Activated naive CD8-positive, alpha-beta T cell treated with anti-CD3 and anti-CD28 coated beads, Interleukin-2, amount 50 U/mL, for 24 hours (primary cell): ENCODE measurements around the gene CCDC141.

Experiments
- ATAC-seq: fragments of 150-1000 bp; cut with Tn5 transposase; one replicate; pipeline ENCODE4 v1.10.0; 2021
- DNase-seq: peaks from one replicate; pipeline ENCODE4 v3.0.0; 2021
- H3K27ac Mint-ChIP-seq: one replicate; pipeline ENCODE4 v1.8.0; 2021; ENCODE audit warnings: mild to moderate bottlenecking, mixed read lengths
- H3K27me3 Mint-ChIP-seq: one replicate; pipeline ENCODE4 v1.8.0; 2021; ENCODE audit warnings: mixed read lengths
- H3K36me3 Mint-ChIP-seq: one replicate; pipeline ENCODE4 v1.8.0; 2021; ENCODE audit warnings: low read depth, mixed read lengths
- H3K4me1 Mint-ChIP-seq: one replicate; pipeline ENCODE4 v1.8.0; 2021; ENCODE audit warnings: mixed read lengths
- H3K4me3 Mint-ChIP-seq: one replicate; pipeline ENCODE4 v1.8.0; 2021; ENCODE audit warnings: mild to moderate bottlenecking, moderate library complexity, mixed read lengths
- H3K9me3 Mint-ChIP-seq: one replicate; pipeline ENCODE4 v1.8.0; 2021; ENCODE audit warnings: mixed read lengths

CCDC141 gene

DNA sequence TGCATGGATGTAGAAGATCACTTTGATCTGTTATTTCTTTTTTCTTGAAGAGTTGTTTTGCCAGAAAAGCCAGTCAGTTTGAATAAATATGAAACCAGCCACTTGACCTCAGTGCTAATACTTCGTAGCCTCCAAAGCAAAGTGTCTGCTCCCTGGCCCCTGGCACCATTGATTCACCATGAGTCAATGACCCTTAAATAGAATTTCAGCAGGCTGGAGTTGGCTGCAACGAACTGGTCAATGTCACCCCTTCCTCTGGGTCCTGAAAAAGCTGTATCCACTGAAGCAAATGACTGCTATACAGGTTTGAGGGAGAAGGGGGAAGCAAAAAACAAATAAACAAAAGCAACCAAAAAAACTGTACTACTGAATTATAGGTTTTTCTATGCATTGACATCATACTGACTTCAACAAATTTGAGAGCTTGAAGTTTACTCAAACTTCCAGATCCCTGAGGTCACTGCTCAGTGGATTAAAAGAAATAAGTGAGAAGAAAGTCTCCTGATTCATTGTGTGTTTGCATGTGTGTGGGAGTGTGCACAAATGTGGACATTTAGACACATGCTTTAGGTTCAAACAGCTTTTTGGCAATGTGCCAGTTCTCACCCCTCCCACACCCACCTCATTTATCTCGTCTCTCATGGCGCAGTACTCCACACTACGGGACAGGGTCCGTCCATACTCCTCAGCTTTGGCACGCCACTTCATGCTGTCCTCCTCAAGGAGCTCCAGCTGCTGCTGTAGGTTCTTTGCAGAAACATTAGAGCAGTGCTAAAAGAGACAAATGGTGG is 184.6 kb downstream of the CCDC141 start:
- peaks cover 9% of the 10 kb centered on the region for H3K36me3 Mint-ChIP-seq

GRCh38 chr2:178863856-178864620 is 185.9 kb downstream of the CCDC141 start:
- no peak overlapping the region for H3K27ac Mint-ChIP-seq
- no peaks in the 10 kb centered on the region for H3K9me3 Mint-ChIP-seq
- no peaks in the 10 kb centered on the region for H3K27me3 Mint-ChIP-seq
- no peak overlapping the region for H3K4me3 Mint-ChIP-seq
- H3K4me1 Mint-ChIP-seq = no peaks in the 10 kb centered on the region
- ATAC-seq (no peak), DNase-seq (no peak)
- H3K36me3 Mint-ChIP-seq = peaks cover 9% of the 10 kb centered on the region

More for the DNA sequence above, 184.6 kb downstream of the CCDC141 start:
- Mint-ChIP-seq H3K4me3 (no peak overlapping the region), H3K9me3 (no peaks in the 10 kb centered on the region), H3K4me1 (no peaks in the 10 kb centered on the region), H3K27ac (no peak overlapping the region), H3K27me3 (no peaks in the 10 kb centered on the region)
- DNase-seq = no peak
- no peak for ATAC-seq

- Mint-ChIP-seq H3K4me3 (no peak overlapping the region), H3K36me3 (peaks cover 9% of the 10 kb centered on the region), H3K27me3 (no peaks in the 10 kb centered on the region), H3K9me3 (no peaks in the 10 kb centered on the region), H3K27ac (no peak overlapping the region), H3K4me1 (no peaks in the 10 kb centered on the region)
- ATAC-seq (no peak), DNase-seq (no peak)
These were observed 186.6 kb downstream of the CCDC141 start for GRCh38 chr2:178863130-178863855.

- H3K9me3 Mint-ChIP-seq = no peaks in the 10 kb centered on the region
- ATAC-seq = no peak
These were observed 189.4 kb downstream of the CCDC141 start for GRCh38 chr2:178860551-178860950.

DNA sequence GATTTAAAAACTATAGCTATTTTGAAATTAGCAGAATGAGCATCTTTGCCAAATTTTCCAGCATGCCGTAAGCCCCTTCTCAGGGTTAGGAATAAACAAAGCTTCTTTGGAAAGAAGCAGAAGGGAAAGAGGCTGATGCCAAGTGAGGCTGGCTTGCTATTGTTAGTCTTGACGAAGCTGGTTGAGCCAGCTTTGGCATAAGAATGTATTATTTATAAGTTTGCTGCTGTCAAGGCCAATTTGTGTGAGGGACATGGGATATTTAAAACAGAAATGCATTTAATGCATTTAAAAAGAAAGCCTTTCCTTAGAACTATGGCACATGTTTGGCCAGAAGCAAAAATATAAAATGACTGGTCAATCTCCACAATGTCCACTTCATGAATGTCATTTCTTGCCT is 190.2 kb downstream of the CCDC141 start:
- no peak overlapping the region for H3K4me3 Mint-ChIP-seq
- H3K4me1 Mint-ChIP-seq = no peaks in the 10 kb centered on the region
- ATAC-seq = no peak
- no peak for DNase-seq
- peaks cover 3% of the 10 kb centered on the region for H3K36me3 Mint-ChIP-seq
- no peak overlapping the region for H3K27ac Mint-ChIP-seq
- H3K9me3 Mint-ChIP-seq = no peaks in the 10 kb centered on the region
- H3K27me3 Mint-ChIP-seq = no peaks in the 10 kb centered on the region

More at GRCh38 chr2:178860551-178860950, 189.4 kb downstream of the CCDC141 start:
- Mint-ChIP-seq H3K27me3 (no peaks in the 10 kb centered on the region), H3K4me1 (no peaks in the 10 kb centered on the region), H3K36me3 (peaks cover 6% of the 10 kb centered on the region), H3K4me3 (no peak overlapping the region), H3K27ac (no peak overlapping the region)
- DNase-seq = no peak

DNA sequence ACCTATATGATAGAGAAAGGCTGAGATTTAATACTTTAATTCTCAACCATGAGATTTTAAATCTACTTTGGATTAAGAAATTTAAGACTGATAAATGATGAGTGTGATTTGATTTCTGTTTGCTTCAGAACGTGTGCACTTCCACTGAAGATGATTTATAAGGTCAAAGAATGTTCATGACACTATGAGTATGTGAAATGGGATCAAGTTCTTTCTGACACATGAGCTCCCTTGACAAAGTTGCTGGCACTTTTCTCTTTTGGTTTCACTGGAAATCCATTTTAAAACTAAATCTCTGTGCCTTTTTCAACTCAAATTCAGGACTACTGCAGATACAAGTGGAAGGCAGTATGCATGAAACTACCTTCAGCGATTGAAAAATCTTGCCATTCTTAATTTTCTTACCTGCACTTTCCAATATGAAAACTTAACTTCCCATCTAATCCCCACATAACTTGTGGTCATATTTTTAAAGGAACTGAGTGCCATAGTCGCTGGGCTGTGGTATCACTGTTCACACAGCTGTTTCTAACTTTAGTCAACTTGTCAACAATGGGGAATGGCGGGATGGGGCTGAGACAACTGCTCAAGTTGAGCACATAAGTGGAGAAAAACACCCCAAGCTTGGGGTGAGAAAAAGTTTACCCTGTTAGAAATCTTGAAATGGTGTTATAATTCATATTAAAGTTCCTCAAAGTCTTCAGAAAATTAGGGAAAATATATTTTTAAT is 190.9 kb downstream of the CCDC141 start:
- Mint-ChIP-seq H3K4me1 (no peaks in the 10 kb centered on the region), H3K9me3 (no peaks in the 10 kb centered on the region), H3K27me3 (no peaks in the 10 kb centered on the region), H3K27ac (no peak overlapping the region), H3K4me3 (no peak overlapping the region), H3K36me3 (no peaks in the 10 kb centered on the region)
- ATAC-seq = no peak
- no peak for DNase-seq

DNA sequence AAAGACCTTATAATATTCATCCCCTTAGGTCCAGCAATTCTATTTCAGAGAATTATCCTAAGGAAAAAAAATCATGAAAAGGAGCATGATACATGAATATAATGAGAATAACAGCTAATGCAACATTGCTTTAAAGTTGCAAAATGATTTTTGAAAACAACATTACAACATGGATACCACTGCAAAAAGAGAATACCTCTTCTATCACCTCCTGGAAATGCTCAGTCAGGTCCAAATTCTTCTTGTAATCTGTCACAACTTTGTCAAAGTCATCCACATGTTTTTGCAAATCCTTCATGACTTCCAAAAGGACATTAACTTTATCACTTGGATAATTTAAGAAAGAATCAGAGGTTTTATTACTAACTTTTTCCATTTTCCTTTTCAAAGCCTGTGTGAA is 194.8 kb downstream of the CCDC141 start:
- Mint-ChIP-seq H3K4me3 (no peak overlapping the region), H3K36me3 (peaks cover 6% of the 10 kb centered on the region), H3K27me3 (no peaks in the 10 kb centered on the region), H3K27ac (no peak overlapping the region), H3K4me1 (no peaks in the 10 kb centered on the region), H3K9me3 (no peaks in the 10 kb centered on the region)
- DNase-seq = no peak
- no peak for ATAC-seq

- no peak overlapping the region for H3K27ac Mint-ChIP-seq
- H3K4me3 Mint-ChIP-seq = no peak overlapping the region
- DNase-seq = no peak
- H3K36me3 Mint-ChIP-seq = peaks cover 14% of the 10 kb centered on the region
- H3K27me3 Mint-ChIP-seq = no peaks in the 10 kb centered on the region
- no peaks in the 10 kb centered on the region for H3K9me3 Mint-ChIP-seq
- ATAC-seq = no peak
- no peaks in the 10 kb centered on the region for H3K4me1 Mint-ChIP-seq
These were observed 201.6 kb downstream of the CCDC141 start for GRCh38 chr2:178848335-178848734.

- Mint-ChIP-seq H3K27me3 (no peaks in the 10 kb centered on the region), H3K27ac (no peak overlapping the region), H3K9me3 (no peaks in the 10 kb centered on the region), H3K4me3 (no peak overlapping the region), H3K36me3 (peaks cover 10% of the 10 kb centered on the region), H3K4me1 (no peaks in the 10 kb centered on the region)
- ATAC-seq (no peak), DNase-seq (no peak)
These were observed 203.5 kb downstream of the CCDC141 start for GRCh38 chr2:178846458-178846802.

GRCh38 chr2:178845566-178846457 is 204.1 kb downstream of the CCDC141 start:
- H3K9me3 Mint-ChIP-seq = no peaks in the 10 kb centered on the region
- no peaks in the 10 kb centered on the region for H3K27me3 Mint-ChIP-seq
- H3K27ac Mint-ChIP-seq = no peak overlapping the region
- ATAC-seq (no peak), DNase-seq (no peak)
- no peak overlapping the region for H3K4me3 Mint-ChIP-seq
- peaks cover 10% of the 10 kb centered on the region for H3K36me3 Mint-ChIP-seq
- no peaks in the 10 kb centered on the region for H3K4me1 Mint-ChIP-seq

- DNase-seq (no peak), ATAC-seq (no peak)
- Mint-ChIP-seq H3K4me1 (no peaks in the 10 kb centered on the region), H3K9me3 (no peaks in the 10 kb centered on the region), H3K27me3 (no peaks in the 10 kb centered on the region), H3K27ac (no peak overlapping the region), H3K4me3 (no peak overlapping the region), H3K36me3 (peaks cover 9% of the 10 kb centered on the region)
These were observed 205.2 kb downstream of the CCDC141 start for GRCh38 chr2:178844701-178845100.

DNA sequence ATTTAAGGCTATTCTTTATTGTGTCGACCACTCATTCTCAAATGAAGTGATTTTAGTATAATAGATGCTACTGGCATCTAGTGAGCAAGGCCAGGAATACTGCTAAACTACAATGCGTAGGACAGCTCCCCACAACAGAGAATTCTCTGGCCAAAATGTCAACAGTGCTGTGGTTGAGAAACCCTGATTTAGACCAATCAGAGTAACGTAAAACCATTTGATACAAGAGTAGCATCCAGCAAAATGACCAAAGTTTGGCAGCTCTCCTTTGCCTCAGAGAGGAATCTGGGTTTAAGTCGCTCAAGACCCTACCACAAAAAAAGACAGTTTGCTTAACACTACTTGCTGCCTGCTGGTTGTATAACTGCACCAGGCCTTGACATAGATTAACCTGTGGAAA is 205.7 kb downstream of the CCDC141 start:
- no peak for DNase-seq
- H3K4me1 Mint-ChIP-seq = no peaks in the 10 kb centered on the region
- no peak overlapping the region for H3K27ac Mint-ChIP-seq
- no peak overlapping the region for H3K4me3 Mint-ChIP-seq
- no peak for ATAC-seq
- H3K36me3 Mint-ChIP-seq = peaks cover 9% of the 10 kb centered on the region
- H3K9me3 Mint-ChIP-seq = no peaks in the 10 kb centered on the region
- no peaks in the 10 kb centered on the region for H3K27me3 Mint-ChIP-seq

DNA sequence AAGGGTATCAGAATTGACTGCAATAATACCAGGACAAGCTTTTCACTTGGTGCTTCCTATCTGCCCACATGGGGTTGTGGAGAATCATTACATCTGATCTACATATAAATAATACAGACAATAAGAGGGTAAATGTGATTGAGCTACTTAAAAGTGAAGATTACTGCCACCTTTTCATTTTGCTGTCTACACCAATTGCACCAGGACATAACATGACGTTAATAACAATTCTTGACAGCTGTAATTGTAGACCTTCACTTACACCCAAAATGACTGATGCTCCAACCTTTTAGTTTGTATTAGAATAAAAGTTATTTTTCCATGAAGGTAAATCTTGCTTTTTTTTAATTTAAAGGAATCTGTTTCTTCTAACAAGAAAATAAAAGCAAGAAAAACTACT is 206.2 kb downstream of the CCDC141 start:
- Mint-ChIP-seq H3K27ac (no peak overlapping the region), H3K4me1 (no peaks in the 10 kb centered on the region), H3K4me3 (no peak overlapping the region), H3K36me3 (peaks cover 9% of the 10 kb centered on the region), H3K9me3 (no peaks in the 10 kb centered on the region), H3K27me3 (no peaks in the 10 kb centered on the region)
- no peak for ATAC-seq
- DNase-seq = no peak
